ENCODE results near the gene ADAP2.

ADAP2 gene

GRCh38 chr17:30992551-30992950 lies 70.8 kb downstream of the ADAP2 start:
- no peak for TF ChIP-seq CTCF (conservative IDR thresholded peaks at IDR 0.05)
- H3K27ac ChIP-seq: no peak overlapping the region

DNA sequence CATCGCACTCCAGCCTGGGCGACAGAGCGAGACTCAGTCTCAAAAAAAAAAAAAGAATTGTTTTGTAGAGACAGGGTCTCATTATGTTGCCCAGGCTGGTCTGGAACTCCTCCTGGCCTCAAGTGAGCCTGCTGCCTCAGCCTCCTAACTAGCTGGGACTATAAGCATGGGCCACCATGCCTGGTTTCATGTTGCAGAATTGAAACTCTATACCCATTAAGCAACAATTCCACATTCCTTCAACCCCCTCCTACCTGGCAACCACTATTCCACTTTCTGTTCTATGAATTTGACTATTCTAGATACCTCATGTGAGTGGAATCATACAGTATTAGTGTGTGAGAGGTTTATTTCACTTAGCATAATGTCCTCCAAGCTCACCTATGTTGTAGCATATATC lies 73.6 kb downstream of the ADAP2 start:
- TF ChIP-seq CTCF (conservative IDR thresholded peaks at IDR 0.05): no peak
- no peak overlapping the region for H3K27ac ChIP-seq

DNA sequence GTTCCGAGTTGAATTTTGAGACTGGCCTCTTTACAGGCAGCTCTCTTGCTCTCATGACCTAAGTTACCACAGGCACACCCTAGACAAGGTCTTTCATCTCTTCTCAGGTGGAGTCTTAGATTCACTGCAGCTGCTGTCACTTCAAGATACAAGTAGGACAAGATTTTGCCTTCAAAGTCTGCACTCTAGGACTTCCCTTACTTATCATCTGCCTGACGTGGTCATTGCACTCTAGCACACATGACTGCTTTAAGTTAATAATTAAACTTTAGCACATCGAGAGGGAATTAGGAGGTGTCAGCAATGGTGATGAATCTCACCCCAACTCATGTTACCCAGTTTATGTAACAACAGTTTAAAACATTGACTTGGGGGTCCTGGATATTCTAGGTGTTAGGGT lies 74.7 kb downstream of the ADAP2 start:
- no peak overlapping the region for H3K27ac ChIP-seq
- TF ChIP-seq CTCF (conservative IDR thresholded peaks at IDR 0.05): no peak

GRCh38 chr17:30997270-30997669 lies 75.5 kb downstream of the ADAP2 start:
- no peak for TF ChIP-seq CTCF (conservative IDR thresholded peaks at IDR 0.05)
- no peak overlapping the region for H3K27ac ChIP-seq

GRCh38 chr17:30997842-30998241 lies 76.1 kb downstream of the ADAP2 start:
- no peak for TF ChIP-seq CTCF (conservative IDR thresholded peaks at IDR 0.05)

GRCh38 chr17:31002047-31002446 lies 80.3 kb downstream of the ADAP2 start:
- no peak for TF ChIP-seq CTCF (conservative IDR thresholded peaks at IDR 0.05)
- H3K27ac ChIP-seq: no peak overlapping the region

More at GRCh38 chr17:30997842-30998241, 76.1 kb downstream of the ADAP2 start:
- H3K27ac ChIP-seq: no peak overlapping the region

GRCh38 chr17:31003225-31003866 lies 81.6 kb downstream of the ADAP2 start:
- TF ChIP-seq CTCF (conservative IDR thresholded peaks at IDR 0.05): no peak
- no peak overlapping the region for H3K27ac ChIP-seq
